RCC 7860 (cell line): ENCODE results near the gene CDX1.

Experiments
- DNase-seq: peaks from one replicate; pipeline ENCODE4 v3.0.0-alpha.2; 2015; ENCODE audit warnings: low spot score
- FAIRE-seq: peaks from 2 replicates; lab custom pipeline; 2012; peaks lifted over from hg19 to GRCh38; lab: Jason Lieb, UNC

Gene CDX1

GRCh38 chr5:150166650-150167511 lies at the start of gene CDX1:
Gene CDX1 (plus strand): TSS chr5:150166778. CDS start chr5:150166877, 99 bp downstream.
- no peak for DNase-seq
- no peak for FAIRE-seq

GRCh38 chr5:150117945-150118560 lies 48.5 kb upstream of the CDX1 start:
- no peak for DNase-seq
- no peak for FAIRE-seq

- DNase-seq (no peak), FAIRE-seq (no peak)
These were observed 47.9 kb upstream of the CDX1 start for GRCh38 chr5:150118561-150119229.

GRCh38 chr5:150119421-150120061 lies 47.0 kb upstream of the CDX1 start:
- FAIRE-seq: no peak
- no peak for DNase-seq

- no peak for DNase-seq
- FAIRE-seq: no peak
These were observed 46.5 kb upstream of the CDX1 start for GRCh38 chr5:150120062-150120441.

- FAIRE-seq (no peak), DNase-seq (no peak)
These were observed 45.7 kb upstream of the CDX1 start for GRCh38 chr5:150120617-150121447.

GRCh38 chr5:150121448-150122157 lies 45.0 kb upstream of the CDX1 start:
- no peak for FAIRE-seq

GRCh38 chr5:150122158-150122510 lies 44.4 kb upstream of the CDX1 start:
- no peak for DNase-seq
- no peak for FAIRE-seq

More at GRCh38 chr5:150121448-150122157, 45.0 kb upstream of the CDX1 start:
- no peak for DNase-seq

GRCh38 chr5:150122536-150123481 lies 43.8 kb upstream of the CDX1 start:
- no peak for FAIRE-seq
- no peak for DNase-seq

- FAIRE-seq: no peak
- no peak for DNase-seq
These were observed 43.0 kb upstream of the CDX1 start for GRCh38 chr5:150123542-150123941.

GRCh38 chr5:150124111-150124557 lies 42.4 kb upstream of the CDX1 start:
- FAIRE-seq (no peak), DNase-seq (no peak)

- no peak for FAIRE-seq
These were observed 42.0 kb upstream of the CDX1 start for GRCh38 chr5:150124596-150124995.

GRCh38 chr5:150125334-150125733 lies 41.2 kb upstream of the CDX1 start:
- no peak for FAIRE-seq
- DNase-seq: no peak

More at GRCh38 chr5:150124596-150124995, 42.0 kb upstream of the CDX1 start:
- no peak for DNase-seq

- no peak for DNase-seq
- FAIRE-seq: no peak
These were observed 40.2 kb upstream of the CDX1 start for GRCh38 chr5:150126199-150126920.

- DNase-seq (no peak), FAIRE-seq (no peak)
These were observed 39.7 kb upstream of the CDX1 start for GRCh38 chr5:150126921-150127265.

GRCh38 chr5:150129454-150129812 lies 37.1 kb upstream of the CDX1 start:
- DNase-seq (no peak), FAIRE-seq (no peak)

- peak; percentile 54 for DNase-seq
These were observed 36.6 kb upstream of the CDX1 start for GRCh38 chr5:150129813-150130492.

More at GRCh38 chr5:150129813-150130492, 36.6 kb upstream of the CDX1 start:
- no peak for FAIRE-seq
